Hematopoietic multipotent progenitor cell (in vitro differentiated cells): ENCODE measurements around the gene MIEN1. TPM values are rescaled to one million over a fixed set of nuclear protein-coding genes. Genes with fewer than 3 reads are reported as not detected.
"Not testable (repeated sequence)": the region's sequence is repeated elsewhere in the genome, so short reads cannot be mapped to it uniquely, and the experiment has no call there.

Source experiments
- DNase-seq, 3 donors: peaks; one replicate each; pipeline ENCODE4 v3.0.0-alpha.2; 2011 to 2015; ENCODE audit warnings: low read depth in 2 of 3, low spot score in 2 of 3
- total RNA-seq: library from RNA; depleted of rRNA; stranded (reverse); fragments of >200 nt; gene quantifications from one replicate; pipeline ENCODE4 v1.2.3, GENCODE V29; 2012

Gene MIEN1
- total RNA-seq, 1 donor: 16.7 TPM

DNA sequence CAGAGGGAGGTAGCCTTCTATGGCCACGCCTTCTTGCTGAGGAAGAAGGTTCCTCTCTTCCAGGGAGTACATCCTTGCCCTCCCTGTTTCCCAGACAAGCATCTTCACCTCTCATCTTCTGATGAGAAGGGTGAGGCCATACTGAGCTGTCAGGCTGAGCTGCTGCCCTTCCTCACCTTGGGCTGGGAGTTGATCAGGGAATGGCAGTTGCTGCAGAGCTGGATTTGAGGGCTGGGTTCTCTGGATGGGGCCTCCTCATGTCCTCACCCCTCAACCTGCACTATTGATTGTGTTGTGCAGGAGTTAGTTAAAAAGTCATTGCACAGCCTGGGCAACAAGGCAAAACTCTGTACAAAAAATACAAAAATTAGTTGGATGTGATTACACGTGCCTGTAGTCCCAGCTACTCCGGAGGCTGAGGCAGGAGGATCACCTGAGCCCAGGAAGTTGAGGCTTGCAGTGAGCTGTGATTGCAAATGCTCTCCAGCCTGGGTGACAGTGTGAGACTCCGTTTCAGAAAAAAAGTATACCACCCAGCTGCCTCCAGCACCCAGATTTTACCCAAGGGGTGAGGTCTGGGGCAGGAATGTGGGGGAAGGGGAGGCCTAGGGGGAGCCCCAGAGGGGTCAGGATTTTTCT is 28.4 kb downstream of the MIEN1 start:
- no peak for DNase-seq

- no peak for DNase-seq
Measured at GRCh38 chr17:39701012-39701783, 29.1 kb downstream of the MIEN1 start.

- DNase-seq: peak in 1 of 3 donors; percentile 29
Measured at GRCh38 chr17:39700148-39700987, 30.0 kb downstream of the MIEN1 start.

- no peak for DNase-seq
Measured at GRCh38 chr17:39699818-39700147, 30.5 kb downstream of the MIEN1 start, which contains the start of gene ERBB2. Gene ERBB2 (plus strand): TSS chr17:39700064. CDS start chr17:39700239, 175 bp downstream.

GRCh38 chr17:39699157-39699817 is 31.0 kb downstream of the MIEN1 start:
- not testable (repeated sequence) for DNase-seq

DNA sequence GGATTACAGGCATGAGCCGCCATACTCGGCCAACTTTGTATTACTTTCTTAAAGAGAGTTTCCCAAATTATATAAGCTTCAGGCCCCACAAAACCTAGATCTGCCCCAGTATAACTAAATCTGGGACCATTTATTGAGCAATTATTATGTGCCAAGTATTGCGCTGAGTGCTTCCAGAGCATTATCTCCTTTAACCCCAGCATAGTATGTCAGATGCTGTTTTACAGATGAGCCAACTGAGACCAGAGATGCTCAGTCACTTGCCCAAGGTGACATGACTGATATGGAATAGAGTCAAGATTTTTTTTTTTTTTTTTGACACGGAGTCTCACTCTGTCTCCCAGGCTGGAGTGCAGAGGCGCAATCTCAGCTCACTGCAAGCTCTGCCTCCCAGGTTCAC is 32.4 kb downstream of the MIEN1 start:
- DNase-seq: no peak

- DNase-seq: no peak
Measured at GRCh38 chr17:39696731-39697130, 33.6 kb downstream of the MIEN1 start.

GRCh38 chr17:39695089-39695474 is 35.2 kb downstream of the MIEN1 start:
- no peak for DNase-seq

DNA sequence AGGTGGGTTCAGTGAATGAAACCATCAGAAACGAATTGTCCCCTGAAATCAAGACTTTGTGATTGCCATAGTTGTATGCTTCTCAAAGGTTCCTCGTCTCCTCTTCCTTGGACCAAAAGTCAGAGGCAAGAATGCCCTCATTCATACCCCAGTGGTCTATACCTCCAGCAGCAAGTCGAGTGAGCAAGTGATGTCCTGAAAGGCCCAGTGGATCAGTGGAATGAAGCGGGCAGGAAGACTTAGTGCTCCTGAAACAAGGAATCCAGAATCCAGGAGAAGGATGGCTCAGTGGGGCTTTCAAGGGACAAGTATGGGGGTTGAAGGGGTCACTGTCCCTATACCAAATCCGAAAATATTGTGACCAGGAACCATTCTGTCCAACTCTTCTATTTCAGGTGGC is 35.7 kb downstream of the MIEN1 start:
- no peak for DNase-seq

DNA sequence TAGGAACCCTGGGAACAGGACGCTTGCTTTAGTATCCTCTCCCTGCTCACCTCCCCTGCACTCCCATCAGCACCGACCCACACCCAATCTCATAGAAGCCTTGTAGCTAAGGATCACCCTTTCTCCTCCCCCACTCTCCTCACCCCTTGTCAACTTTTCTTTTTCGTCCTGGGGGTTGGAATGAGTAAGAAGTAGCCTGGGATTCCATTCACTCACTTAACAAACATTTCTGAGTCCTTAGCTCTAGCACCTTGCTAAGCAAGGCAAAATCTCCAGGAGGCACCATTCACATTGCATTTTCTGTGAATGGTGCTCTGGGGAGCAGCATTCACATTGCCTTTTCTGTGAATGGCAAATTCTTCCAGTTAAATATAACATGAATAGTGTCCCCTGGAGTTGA is 41.4 kb downstream of the MIEN1 start:
- no peak for DNase-seq

GRCh38 chr17:39688475-39688835 is 41.9 kb downstream of the MIEN1 start:
- DNase-seq: no peak

DNA sequence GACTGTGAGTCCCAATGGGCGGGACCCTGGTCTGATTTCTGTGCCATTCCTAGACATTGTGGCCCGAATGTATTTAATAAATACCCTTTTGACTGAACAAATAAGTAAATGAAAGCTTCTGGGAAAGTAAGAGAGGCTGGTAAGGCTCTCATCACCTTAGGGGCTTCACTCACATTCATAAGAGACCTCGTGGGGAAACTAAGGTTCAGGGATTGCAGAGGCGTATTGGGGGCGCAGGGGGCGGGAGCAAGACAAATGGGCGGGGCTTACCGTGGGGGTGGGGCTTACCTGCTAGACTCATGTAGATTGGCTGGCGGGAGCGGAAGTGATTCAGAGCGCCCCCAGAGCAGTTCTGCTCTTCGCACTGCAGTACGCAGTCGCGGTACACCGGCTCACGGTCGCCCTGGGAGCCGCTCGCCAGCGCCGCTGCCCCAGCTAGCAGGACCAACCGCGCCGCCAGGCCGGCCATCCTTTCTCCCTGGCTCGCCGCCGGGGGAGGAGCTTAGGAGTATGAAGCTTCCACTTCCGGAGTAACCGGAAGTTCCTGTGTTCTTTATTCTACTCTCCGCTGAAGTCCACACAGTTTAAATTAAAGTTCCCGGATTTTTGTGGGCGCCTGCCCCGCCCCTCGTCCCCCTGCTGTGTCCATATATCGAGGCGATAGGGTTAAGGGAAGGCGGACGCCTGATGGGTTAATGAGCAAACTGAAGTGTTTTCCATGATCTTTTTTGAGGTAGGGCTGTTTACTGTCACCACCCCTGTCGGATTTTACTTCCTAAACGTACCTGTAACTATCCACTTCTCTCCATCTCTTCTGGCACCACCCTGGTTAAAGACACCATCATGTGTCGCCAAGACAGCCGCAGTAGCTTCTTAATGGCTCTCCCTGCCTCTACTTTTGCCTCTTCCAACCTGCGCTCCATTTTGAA is 42.5 kb downstream of the MIEN1 start, which contains the start of gene PGAP3:
PGAP3 (minus strand) TSS at position 512 of the 929 bp plus-strand sequence; CDS start at position 469, 43 bp downstream.
- peak; percentile 69 to 93 (median 93) for DNase-seq

- DNase-seq: no peak
Measured at GRCh38 chr17:39687101-39687545, 43.2 kb downstream of the MIEN1 start.

DNA sequence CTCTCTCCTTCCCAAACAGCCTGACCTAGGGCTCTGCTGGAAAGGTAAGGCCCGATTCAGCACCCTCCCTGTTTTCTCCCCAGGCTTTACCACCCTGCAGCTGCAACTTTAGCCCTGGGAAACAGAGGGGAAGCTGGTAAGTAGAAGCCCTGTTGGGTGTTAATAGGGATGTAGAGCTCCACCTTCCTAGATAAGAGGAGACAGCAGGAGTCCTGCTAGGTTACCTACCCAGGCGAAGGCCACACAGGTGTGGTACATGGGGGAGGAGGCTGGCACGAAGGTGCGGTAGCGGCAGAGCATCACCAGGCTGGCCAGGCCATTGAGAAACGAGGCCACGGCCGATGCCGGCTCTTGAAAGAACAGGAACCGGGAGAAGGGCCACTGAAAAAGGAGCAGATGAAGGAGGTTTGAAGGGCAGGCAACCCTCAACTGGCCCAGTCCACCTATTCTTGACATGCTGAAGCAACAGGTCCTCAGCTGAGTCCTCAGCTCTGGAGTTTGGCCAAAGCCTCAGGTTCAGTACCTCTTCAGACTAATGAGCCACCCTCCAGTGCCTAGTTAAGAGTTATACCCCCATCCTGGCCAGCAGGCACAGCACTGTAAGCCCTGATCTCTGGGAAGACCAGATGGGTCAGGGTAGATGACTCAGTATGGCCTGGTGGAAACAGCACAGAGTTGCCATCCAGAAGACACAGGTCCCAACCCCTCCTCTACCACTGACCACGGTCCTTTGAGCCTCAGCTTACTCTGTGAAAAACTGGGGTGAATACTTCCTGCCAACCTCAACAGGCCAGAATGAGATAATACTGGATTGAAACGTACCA is 45.8 kb downstream of the MIEN1 start:
- DNase-seq: no peak

GRCh38 chr17:39683295-39683939 is 46.9 kb downstream of the MIEN1 start:
- DNase-seq: no peak

GRCh38 chr17:39679521-39680192 is 50.7 kb downstream of the MIEN1 start:
- DNase-seq: peak in 2 of 3 donors; percentile 57 to 67
